Measurements from ENCODE around the gene FAXDC2.

The FAXDC2 gene

GRCh38 chr5:154850255-154851062 is at the start of gene FAXDC2:
Gene FAXDC2, minus strand, starts transcription at chr5:154850603. Its CDS starts 12,425 bp downstream, at chr5:154838178.
- intact Hi-C loops (cut with DNase I), result no loop called here
- DNase-seq, result peak; percentile 47 to 93 (median 82)

GRCh38 chr5:154900066-154900465 is 49.7 kb upstream of the FAXDC2 start:
- no peak for DNase-seq
- intact Hi-C loops (cut with DNase I), result no loop called here

GRCh38 chr5:154899151-154899816 is 48.9 kb upstream of the FAXDC2 start:
- intact Hi-C loops (cut with DNase I), result no loop called here
- no peak for DNase-seq

GRCh38 chr5:154898210-154898609 is 47.8 kb upstream of the FAXDC2 start:
- peak in 9 of 42 donors; percentile 6 to 38 (median 13) for DNase-seq
- intact Hi-C loops (cut with DNase I), result no loop called here

GRCh38 chr5:154896562-154897165 is 46.3 kb upstream of the FAXDC2 start:
- no peak for DNase-seq
- intact Hi-C loops (cut with DNase I), result no loop called here

- DNase-seq, result no peak
- intact Hi-C loops (cut with DNase I), result no loop called here
These were observed 45.5 kb upstream of the FAXDC2 start for GRCh38 chr5:154895606-154896561.

GRCh38 chr5:154893381-154893780 is 43.0 kb upstream of the FAXDC2 start:
- intact Hi-C loops (cut with DNase I), result no loop called here
- DNase-seq, result no peak

- intact Hi-C loops (cut with DNase I), result no loop called here
- DNase-seq, result no peak
These were observed 42.0 kb upstream of the FAXDC2 start for GRCh38 chr5:154892369-154892771.

- no peak for DNase-seq
- intact Hi-C loops (cut with DNase I), result no loop called here
These were observed 35.0 kb upstream of the FAXDC2 start for GRCh38 chr5:154885439-154885838.

GRCh38 chr5:154884424-154884823 is 34.0 kb upstream of the FAXDC2 start:
- DNase-seq, result no peak
- intact Hi-C loops (cut with DNase I), result no loop called here

- intact Hi-C loops (cut with DNase I), result no loop called here
- no peak for DNase-seq
These were observed 31.6 kb upstream of the FAXDC2 start for GRCh38 chr5:154881986-154882385.

- intact Hi-C loops (cut with DNase I), result no loop called here
- DNase-seq, result no peak
These were observed 28.4 kb upstream of the FAXDC2 start for GRCh38 chr5:154878642-154879335.

GRCh38 chr5:154873791-154874331 is 23.5 kb upstream of the FAXDC2 start:
- intact Hi-C loops (cut with DNase I), result no loop called here
- DNase-seq, result no peak

GRCh38 chr5:154871734-154872133 is 21.3 kb upstream of the FAXDC2 start:
- intact Hi-C loops (cut with DNase I), result no loop called here
- DNase-seq, result no peak

- intact Hi-C loops (cut with DNase I), result no loop called here
These were observed 18.3 kb upstream of the FAXDC2 start for GRCh38 chr5:154868702-154869101.

GRCh38 chr5:154866841-154867240 is 16.4 kb upstream of the FAXDC2 start:
- intact Hi-C loops (cut with DNase I), result no loop called here
- DNase-seq, result no peak

More at GRCh38 chr5:154868702-154869101, 18.3 kb upstream of the FAXDC2 start:
- no peak for DNase-seq

- DNase-seq, result no peak
- intact Hi-C loops (cut with DNase I), result no loop called here
These were observed 15.2 kb upstream of the FAXDC2 start for GRCh38 chr5:154865466-154866184.
